ENCODE data around the gene SCAF11. TPM values are rescaled to one million over a fixed set of nuclear protein-coding genes. Genes with fewer than 3 reads are reported as not detected.
A peak's percentile ranks its signal among the peaks of the same experiment; 100 is the strongest.

The SCAF11 gene
- total RNA-seq, 1 experiment from 2014 or later, result 79.8 TPM

DNA sequence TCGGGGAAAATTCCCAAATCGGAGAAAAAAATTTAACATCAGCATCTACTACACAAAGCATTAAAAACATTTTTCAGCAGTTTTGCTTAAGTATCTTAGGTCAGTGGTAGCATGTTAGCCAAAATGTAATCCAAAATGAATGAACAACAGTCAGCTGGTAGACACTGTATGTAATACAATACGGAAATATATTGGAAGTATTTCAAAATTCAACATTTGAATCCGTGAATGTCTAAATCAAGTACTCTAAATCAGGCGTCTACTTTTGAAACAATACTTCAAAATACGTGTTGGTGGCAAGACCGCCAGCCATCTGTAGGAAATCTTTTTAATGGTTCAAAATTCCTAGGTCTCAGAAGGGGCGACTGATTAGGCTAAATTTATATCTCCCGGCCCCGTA, 1.1 kb downstream of the SCAF11 start:
- no peak overlapping the region for H2AFZ ChIP-seq (ENCODE audit: low read depth, low read length, poor library complexity, severe bottlenecking)
- H3K27me3 ChIP-seq (ENCODE audit: insufficient read depth, low read length), result no peaks in the 10 kb centered on the region
- DNase-seq (ENCODE audit: low read depth, low spot score) (no peak), ATAC-seq (no peak)
- ChIA-PET RAD21 (ENCODE audit: low non-redundant PET in 1 of 2, low total read pairs in 2 of 2, uncharacterized antibody in 2 of 2, unreplicated experiment in 2 of 2) (no interaction called here), CTCF (no interaction called here), POLR2A (no interaction called here)
- H3K36me3 ChIP-seq (ENCODE audit: control insufficient read depth in 1 of 2, insufficient read depth in 2 of 2, low read length in 2 of 2), result peaks cover 0 to 4% of the 10 kb centered on the region in 2 experiments; a peak in 1 of 4 replicates
- peaks cover 10% of the 10 kb centered on the region; the same call in 1 of the 2 replicates for H4K20me1 ChIP-seq (ENCODE audit: insufficient read depth)
- H3K4me2 ChIP-seq (ENCODE audit: low read length), result peak overlapping the region; percentile 90
- H3K9me3 ChIP-seq (ENCODE audit: control insufficient read depth in 1 of 2, insufficient read depth in 1 of 2, low read depth in 1 of 2, low read length in 2 of 2), result no peaks in the 10 kb centered on the region
- intact Hi-C loops (cut with micrococcal nuclease), result loop anchor here (10.0 kb wide), 1 partner anchor 224 kb away; no protein-coding TSS in a partner anchor
- peaks cover 13 to 22% of the 10 kb centered on the region in 2 experiments for H3K4me1 ChIP-seq (ENCODE audit: control insufficient read depth in 1 of 2, insufficient read depth in 2 of 2, low read length in 2 of 2)
- BruUV-seq (replicated peaks), result TSS peak; percentile 33
- H3K9ac ChIP-seq (ENCODE audit: low read length), result peak overlapping the region; percentile 94
- peak overlapping the region; percentile 98 for H3K27ac ChIP-seq (ENCODE audit: low read depth, low read length)
- no peak for TF ChIP-seq YY1 (IDR thresholded peaks at IDR 0.05; ENCODE audit: extremely low read depth, insufficient replicate concordance, low read depth, low read length)
- peaks cover 60% of the 10 kb centered on the region for H3K79me2 ChIP-seq (ENCODE audit: insufficient read depth, low read length)
- peak overlapping the region; percentile 85 to 89 for H3K4me3 ChIP-seq (replicated peaks in 1 of 2; ENCODE audit: low read depth in 1 of 2, low read length in 2 of 2)
- H3K9me2 ChIP-seq (ENCODE audit: insufficient read depth), result no peaks in the 10 kb centered on the region

DNA sequence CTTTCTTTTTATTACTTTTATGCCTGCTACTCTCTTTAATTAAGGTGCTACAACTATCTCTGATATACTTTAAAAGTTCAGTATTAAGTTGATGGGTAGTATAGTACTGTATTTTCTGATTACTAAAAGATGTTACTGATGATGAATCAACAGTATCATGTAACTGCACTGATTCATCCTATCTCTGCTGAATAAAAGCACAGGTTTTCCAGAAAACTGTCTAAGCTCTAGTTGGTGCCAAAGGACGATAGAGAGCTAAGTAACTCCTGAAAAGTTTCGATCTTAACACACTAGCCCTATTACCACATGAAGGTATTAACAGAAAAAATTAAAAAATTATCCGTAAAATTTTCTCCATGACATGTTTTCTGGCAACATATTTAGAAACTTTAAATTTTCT, 2.1 kb downstream of the SCAF11 start:
- Histone ChIP-seq H3K27ac (ENCODE audit: low read depth, low read length) (no peak overlapping the region), H3K9me2 (ENCODE audit: insufficient read depth) (no peaks in the 10 kb centered on the region), H2AFZ (ENCODE audit: low read depth, low read length, poor library complexity, severe bottlenecking) (no peak overlapping the region), H3K9ac (ENCODE audit: low read length) (no peak overlapping the region), H3K4me2 (ENCODE audit: low read length) (peak overlapping the region; percentile 90), H3K27me3 (ENCODE audit: insufficient read depth, low read length) (no peaks in the 10 kb centered on the region), H3K9me3 (ENCODE audit: control insufficient read depth in 1 of 2, insufficient read depth in 1 of 2, low read depth in 1 of 2, low read length in 2 of 2) (no peaks in the 10 kb centered on the region), H3K36me3 (ENCODE audit: control insufficient read depth in 1 of 2, insufficient read depth in 2 of 2, low read length in 2 of 2) (peaks cover 0 to 4% of the 10 kb centered on the region in 2 experiments; a peak in 1 of 4 replicates), H3K4me1 (ENCODE audit: control insufficient read depth in 1 of 2, insufficient read depth in 2 of 2, low read length in 2 of 2) (peaks cover 13 to 22% of the 10 kb centered on the region in 2 experiments), H4K20me1 (ENCODE audit: insufficient read depth) (peaks cover 10% of the 10 kb centered on the region; the same call in 1 of the 2 replicates), H3K4me3 (replicated peaks in 1 of 2; ENCODE audit: low read depth in 1 of 2, low read length in 2 of 2) (no peak overlapping the region), H3K79me2 (ENCODE audit: insufficient read depth, low read length) (peaks cover 70% of the 10 kb centered on the region)
- no peak for DNase-seq (ENCODE audit: low read depth, low spot score)
- ChIA-PET RAD21 (ENCODE audit: low non-redundant PET in 1 of 2, low total read pairs in 2 of 2, uncharacterized antibody in 2 of 2, unreplicated experiment in 2 of 2) (no interaction called here), POLR2A (no interaction called here), CTCF (no interaction called here)
- no peak for TF ChIP-seq TCF7L2 (IDR thresholded peaks at IDR 0.05; ENCODE audit: borderline replicate concordance, extremely low read depth, insufficient read depth, insufficient read length)
- no peak for TF ChIP-seq SRF (IDR thresholded peaks at IDR 0.05; ENCODE audit: low read depth)
- TF ChIP-seq RAD21 (IDR thresholded peaks at IDR 0.05; ENCODE audit: low read depth), result no peak
- TF ChIP-seq EZH2 (IDR thresholded peaks at IDR 0.05), result no peak
- TF ChIP-seq CBX3 (IDR thresholded peaks at IDR 0.05; ENCODE audit: low read depth), result no peak
- TF ChIP-seq FOSL1 (IDR thresholded peaks at IDR 0.05; ENCODE audit: low read depth), result no peak
- no peak for TF ChIP-seq JUND (IDR thresholded peaks at IDR 0.05)
- no peak for TF ChIP-seq ZFX (IDR thresholded peaks at IDR 0.05)
- TF ChIP-seq, protein P1, sequence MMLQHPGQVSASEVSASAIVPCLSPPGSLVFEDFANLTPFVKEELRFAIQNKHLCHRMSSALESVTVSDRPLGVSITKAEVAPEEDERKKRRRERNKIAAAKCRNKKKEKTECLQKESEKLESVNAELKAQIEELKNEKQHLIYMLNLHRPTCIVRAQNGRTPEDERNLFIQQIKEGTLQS (IDR thresholded peaks at IDR 0.05), result no peak
- TF ChIP-seq EGR1 (IDR thresholded peaks at IDR 0.05; ENCODE audit: low read depth), result no peak
- TF ChIP-seq EZH2phosphoT487 (IDR thresholded peaks at IDR 0.05; ENCODE audit: borderline replicate concordance), result no peak
- ATAC-seq, result no peak
- intact Hi-C loops (cut with micrococcal nuclease), result loop anchor here (10.0 kb wide), 1 partner anchor 223 kb away; no protein-coding TSS in a partner anchor
- BruUV-seq (replicated peaks), result no TSS peak

All from HCT116 (cell line).